Measurements from ENCODE around the gene SLC38A7.
A peak's percentile ranks its signal among the peaks of the same experiment; 100 is the strongest.

The SLC38A7 gene

GRCh38 chr16:58629733-58630640, 54.6 kb downstream of the SLC38A7 start, which contains the start of gene CNOT1:
CNOT1 (minus strand) TSS chr16:58629826; CDS start chr16:58599337, 30,489 bp downstream.
- no peaks in the 10 kb centered on the region for H3K36me3 ChIP-seq (ENCODE audit: low read length)
- peak within 1 kb of the TSS; percentile 88 for H2AFZ ChIP-seq (ENCODE audit: low read depth, low read length, severe bottlenecking)
- H3K9ac ChIP-seq (ENCODE audit: low read length): peak within 1 kb of the TSS; percentile 95
- H3K9me3 ChIP-seq (ENCODE audit: insufficient read depth, low read length): no peaks in the 10 kb centered on the region
- peak within 1 kb of the TSS; percentile 99 for H3K4me2 ChIP-seq (ENCODE audit: low read depth, low read length, poor library complexity, severe bottlenecking)
- no peaks in the 10 kb centered on the region for H3F3A ChIP-seq (ENCODE audit: insufficient read depth)
- peaks cover 47% of the 10 kb centered on the region for H3K79me2 ChIP-seq (ENCODE audit: insufficient read depth, low read length)
- H4K20me1 ChIP-seq (ENCODE audit: low read depth, low read length): peaks cover 22% of the 10 kb centered on the region
- no peaks in the 10 kb centered on the region for H3K27me3 ChIP-seq (ENCODE audit: low read length)
- peak within 1 kb of the TSS; percentile 90 for H3K4me3 ChIP-seq (ENCODE audit: insufficient read depth, low read length, poor library complexity, severe bottlenecking)
- H3K9me2 ChIP-seq (replicated peaks; ENCODE audit: insufficient read depth, low read length): no peaks in the 10 kb centered on the region
- peak within 1 kb of the TSS; percentile 86 for H3K27ac ChIP-seq (ENCODE audit: low read depth, low read length)
- no peak for TF ChIP-seq EZH2phosphoT487 (conservative IDR thresholded peaks at IDR 0.05; ENCODE audit: low read length)
- TF ChIP-seq CTCF (IDR thresholded peaks at IDR 0.05; ENCODE audit: insufficient read depth, low read length, poor library complexity, severe bottlenecking): no peak

- H3K9me3 ChIP-seq (ENCODE audit: insufficient read depth, low read length): no peaks in the 10 kb centered on the region
- peak overlapping the region; percentile 86 for H3K27ac ChIP-seq (ENCODE audit: low read depth, low read length)
- H3K9ac ChIP-seq (ENCODE audit: low read length): peak overlapping the region; percentile 95
- peaks cover 56% of the 10 kb centered on the region for H3K79me2 ChIP-seq (ENCODE audit: insufficient read depth, low read length)
- H3K27me3 ChIP-seq (ENCODE audit: low read length): no peaks in the 10 kb centered on the region
- no peaks in the 10 kb centered on the region for H3F3A ChIP-seq (ENCODE audit: insufficient read depth)
- H3K4me3 ChIP-seq (ENCODE audit: insufficient read depth, low read length, poor library complexity, severe bottlenecking): peak overlapping the region; percentile 90
- peak overlapping the region; percentile 29 for H2AFZ ChIP-seq (ENCODE audit: low read depth, low read length, severe bottlenecking)
- H3K4me2 ChIP-seq (ENCODE audit: low read depth, low read length, poor library complexity, severe bottlenecking): peak overlapping the region; percentile 99
- TF ChIP-seq CTCF (IDR thresholded peaks at IDR 0.05; ENCODE audit: insufficient read depth, low read length, poor library complexity, severe bottlenecking) (no peak), EZH2phosphoT487 (conservative IDR thresholded peaks at IDR 0.05; ENCODE audit: low read length) (no peak)
- no peaks in the 10 kb centered on the region for H3K9me2 ChIP-seq (replicated peaks; ENCODE audit: insufficient read depth, low read length)
- H3K36me3 ChIP-seq (ENCODE audit: low read length): peaks cover 9% of the 10 kb centered on the region
- H4K20me1 ChIP-seq (ENCODE audit: low read depth, low read length): peaks cover 31% of the 10 kb centered on the region
Measured at GRCh38 chr16:58628845-58629732, 55.5 kb downstream of the SLC38A7 start.

- Histone ChIP-seq H3K4me3 (ENCODE audit: insufficient read depth, low read length, poor library complexity, severe bottlenecking) (no peak overlapping the region), H3K27ac (ENCODE audit: low read depth, low read length) (no peak overlapping the region), H2AFZ (ENCODE audit: low read depth, low read length, severe bottlenecking) (no peak overlapping the region), H3K9me3 (ENCODE audit: insufficient read depth, low read length) (no peaks in the 10 kb centered on the region), H3K79me2 (ENCODE audit: insufficient read depth, low read length) (peaks cover 100% of the 10 kb centered on the region), H3K4me2 (ENCODE audit: low read depth, low read length, poor library complexity, severe bottlenecking) (no peak overlapping the region), H3F3A (ENCODE audit: insufficient read depth) (0 out of 2 replicates have a peak, but pooled peaks cover 5% of the 10 kb centered on the region), H3K9me2 (replicated peaks; ENCODE audit: insufficient read depth, low read length) (no peaks in the 10 kb centered on the region), H3K9ac (ENCODE audit: low read length) (no peak overlapping the region), H3K36me3 (ENCODE audit: low read length) (peaks cover 29% of the 10 kb centered on the region), H3K27me3 (ENCODE audit: low read length) (no peaks in the 10 kb centered on the region), H4K20me1 (ENCODE audit: low read depth, low read length) (peaks cover 54% of the 10 kb centered on the region)
- TF ChIP-seq EZH2phosphoT487 (conservative IDR thresholded peaks at IDR 0.05; ENCODE audit: low read length): no peak
- TF ChIP-seq CTCF (IDR thresholded peaks at IDR 0.05; ENCODE audit: insufficient read depth, low read length, poor library complexity, severe bottlenecking): no peak
Measured at GRCh38 chr16:58624209-58624608, 60.4 kb downstream of the SLC38A7 start.
